ENCODE measurements around the gene C4A.
"Not testable (repeated sequence)": the region's sequence is repeated elsewhere in the genome, so short reads cannot be mapped to it uniquely, and the experiment has no call there.

C4A gene

GRCh38 chr6:32035283-32036013 lies 53.6 kb downstream of the C4A start:
- DNase-seq (ENCODE audit: low read depth) = not testable (repeated sequence)

GRCh38 chr6:32037136-32037535 lies 55.3 kb downstream of the C4A start:
- DNase-seq (ENCODE audit: low read depth) = not testable (repeated sequence)

- DNase-seq (ENCODE audit: low read depth) = not testable (repeated sequence)
Observed at GRCh38 chr6:32037598-32038524, 56.0 kb downstream of the C4A start, which contains the start of gene CYP21A2. CYP21A2 (plus strand) TSS chr6:32038415; CDS start chr6:32038423, 8 bp downstream.

- DNase-seq (ENCODE audit: low read depth) = not testable (repeated sequence)
Observed at GRCh38 chr6:32038878-32039277, 57.0 kb downstream of the C4A start.

- not testable (repeated sequence) for DNase-seq (ENCODE audit: low read depth)
Observed at GRCh38 chr6:32039321-32040274, 57.7 kb downstream of the C4A start.

GRCh38 chr6:32040299-32041049 lies 58.6 kb downstream of the C4A start:
- not testable (repeated sequence) for DNase-seq (ENCODE audit: low read depth)

GRCh38 chr6:32041050-32041321 lies 59.1 kb downstream of the C4A start:
- not testable (repeated sequence) for DNase-seq (ENCODE audit: low read depth)

GRCh38 chr6:32041385-32041784 lies 59.5 kb downstream of the C4A start:
- not testable (repeated sequence) for DNase-seq (ENCODE audit: low read depth)

GRCh38 chr6:32042276-32042675 lies 60.4 kb downstream of the C4A start:
- DNase-seq (ENCODE audit: low read depth) = not testable (repeated sequence)

- not testable (repeated sequence) for DNase-seq (ENCODE audit: low read depth)
Observed at GRCh38 chr6:32043589-32044380, 61.9 kb downstream of the C4A start.

GRCh38 chr6:32044916-32045315 lies 63.1 kb downstream of the C4A start:
- DNase-seq (ENCODE audit: low read depth) = not testable (repeated sequence)

- no peak for DNase-seq (ENCODE audit: low read depth)
Observed at GRCh38 chr6:32045811-32046449, 64.1 kb downstream of the C4A start.

GRCh38 chr6:32046450-32047083 lies 64.7 kb downstream of the C4A start:
- no peak for DNase-seq (ENCODE audit: low read depth)

- DNase-seq (ENCODE audit: low read depth) = no peak
Observed at GRCh38 chr6:32047084-32047478, 65.2 kb downstream of the C4A start.

GRCh38 chr6:32047539-32047854 lies 65.6 kb downstream of the C4A start:
- no peak for DNase-seq (ENCODE audit: low read depth)

GRCh38 chr6:32047855-32048766 lies 66.3 kb downstream of the C4A start:
- no peak for DNase-seq (ENCODE audit: low read depth)

- not testable (repeated sequence) for DNase-seq (ENCODE audit: low read depth)
Observed at GRCh38 chr6:32049149-32049548, 67.3 kb downstream of the C4A start.

- DNase-seq (ENCODE audit: low read depth) = not testable (repeated sequence)
Observed at GRCh38 chr6:32049736-32050135, 67.9 kb downstream of the C4A start.

Measured in GM04504 (cell line).